ENCODE data around the gene NKD1.
"Not testable (repeated sequence)": the region's sequence is repeated elsewhere in the genome, so short reads cannot be mapped to it uniquely, and the experiment has no call there.

Gene NKD1

GRCh38 chr16:50576403-50577113, 28.4 kb downstream of the NKD1 start:
- no peak for FAIRE-seq

GRCh38 chr16:50578137-50578536, 29.9 kb downstream of the NKD1 start:
- FAIRE-seq (no peak), DNase-seq (ENCODE audit: insufficient read length, low spot score) (no peak)

More at GRCh38 chr16:50576403-50577113, 28.4 kb downstream of the NKD1 start:
- DNase-seq (ENCODE audit: insufficient read length, low spot score), result no peak

GRCh38 chr16:50579373-50579772, 31.2 kb downstream of the NKD1 start:
- DNase-seq (ENCODE audit: insufficient read length, low spot score); FAIRE-seq: not testable (repeated sequence)

- no peak for DNase-seq (ENCODE audit: insufficient read length, low spot score)
- no peak for FAIRE-seq
These were observed 32.1 kb downstream of the NKD1 start for GRCh38 chr16:50580180-50580798.

GRCh38 chr16:50581845-50582244, 33.6 kb downstream of the NKD1 start:
- FAIRE-seq (no peak), DNase-seq (ENCODE audit: insufficient read length, low spot score) (no peak)

GRCh38 chr16:50583211-50583610, 35.0 kb downstream of the NKD1 start:
- FAIRE-seq, result no peak

GRCh38 chr16:50584033-50584722, 36.0 kb downstream of the NKD1 start:
- DNase-seq (ENCODE audit: insufficient read length, low spot score), result no peak
- FAIRE-seq, result no peak

More at GRCh38 chr16:50583211-50583610, 35.0 kb downstream of the NKD1 start:
- no peak for DNase-seq (ENCODE audit: insufficient read length, low spot score)

GRCh38 chr16:50585331-50585776, 37.2 kb downstream of the NKD1 start:
- FAIRE-seq, result no peak

GRCh38 chr16:50587543-50587942, 39.3 kb downstream of the NKD1 start:
- no peak for FAIRE-seq

More at GRCh38 chr16:50585331-50585776, 37.2 kb downstream of the NKD1 start:
- DNase-seq (ENCODE audit: insufficient read length, low spot score), result no peak

GRCh38 chr16:50588276-50588675, 40.1 kb downstream of the NKD1 start:
- FAIRE-seq, result no peak
- DNase-seq (ENCODE audit: insufficient read length, low spot score), result no peak

More at GRCh38 chr16:50587543-50587942, 39.3 kb downstream of the NKD1 start:
- DNase-seq (ENCODE audit: insufficient read length, low spot score), result no peak

GRCh38 chr16:50591209-50591608, 43.0 kb downstream of the NKD1 start:
- FAIRE-seq, result no peak
- no peak for DNase-seq (ENCODE audit: insufficient read length, low spot score)

- no peak for DNase-seq (ENCODE audit: insufficient read length, low spot score)
- FAIRE-seq, result no peak
These were observed 43.9 kb downstream of the NKD1 start for GRCh38 chr16:50591800-50592771.

- no peak for FAIRE-seq
- DNase-seq (ENCODE audit: insufficient read length, low spot score), result no peak
These were observed 44.8 kb downstream of the NKD1 start for GRCh38 chr16:50592996-50593395.

- FAIRE-seq (no peak), DNase-seq (ENCODE audit: insufficient read length, low spot score) (no peak)
These were observed 45.4 kb downstream of the NKD1 start for GRCh38 chr16:50593410-50594150.

GRCh38 chr16:50594308-50595260, 46.4 kb downstream of the NKD1 start:
- DNase-seq (ENCODE audit: insufficient read length, low spot score), result no peak
- no peak for FAIRE-seq

GRCh38 chr16:50595859-50596258, 47.7 kb downstream of the NKD1 start:
- FAIRE-seq (no peak), DNase-seq (ENCODE audit: insufficient read length, low spot score) (no peak)

GRCh38 chr16:50596762-50597450, 48.7 kb downstream of the NKD1 start:
- no peak for DNase-seq (ENCODE audit: insufficient read length, low spot score)
- FAIRE-seq, result no peak

Measured in HTR-8/SVneo (cell line).